ENCODE results near the gene PKP4. TPM values are rescaled to one million over a fixed set of nuclear protein-coding genes. Genes with fewer than 3 reads are reported as not detected.

Gene PKP4
- total RNA-seq, 1 experiment from 2014 or later, result 52.0 TPM

GRCh38 chr2:158600155-158600802, 143.5 kb downstream of the PKP4 start:
- no peak overlapping the region for H2BK5ac ChIP-seq (ENCODE audit: insufficient read length, low read length)
- no peaks in the 10 kb centered on the region for H3K23me2 ChIP-seq (ENCODE audit: insufficient read length, low read depth, low read length, poor library complexity, severe bottlenecking)
- no peak overlapping the region for H2BK120ac ChIP-seq (ENCODE audit: low read depth, low read length, poor library complexity, severe bottlenecking)
- no peak overlapping the region for H4K91ac ChIP-seq (ENCODE audit: insufficient read length, low read depth, low read length)
- H3K79me2 ChIP-seq (ENCODE audit: insufficient read depth, low read length), result no peaks in the 10 kb centered on the region
- H3K14ac ChIP-seq (ENCODE audit: insufficient read depth, low read length), result no peak overlapping the region
- 0 out of 2 replicates have a peak, but pooled peaks cover 6% of the 10 kb centered on the region for H3K4me1 ChIP-seq (ENCODE audit: insufficient read depth, low read length)
- H2BK20ac ChIP-seq (ENCODE audit: low read depth, low read length, poor library complexity, severe bottlenecking), result no peak overlapping the region
- Mint-ChIP-seq H3K27ac (no peak overlapping the region), H3K4me3 (no peak overlapping the region), H3K4me1 (peaks cover 7 to 13% of the 10 kb centered on the region in 2 experiments), H3K36me3 (ENCODE audit: insufficient read depth in 1 of 3, low read depth in 3 of 3) (peaks cover 0 to 2% (median 0%) of the 10 kb centered on the region in 3 experiments; a peak in 1 of 7 replicates), H3K9me3 (no peaks in the 10 kb centered on the region), H3K27me3 (ENCODE audit: low read depth) (no peaks in the 10 kb centered on the region)
- H3K23ac ChIP-seq (ENCODE audit: insufficient read length, low read depth, low read length), result no peak overlapping the region
- H3K56ac ChIP-seq (ENCODE audit: insufficient read length, low read depth, low read length), result no peak overlapping the region
- H4K8ac ChIP-seq (replicated peaks; ENCODE audit: insufficient read length, low read depth, low read length), result no peak overlapping the region
- H3K4me2 ChIP-seq (ENCODE audit: insufficient read depth, insufficient read length, low read length), result no peak overlapping the region
- H3K9ac ChIP-seq (ENCODE audit: extremely low read depth, insufficient read length, low read length), result no peak overlapping the region
- H2AFZ ChIP-seq (ENCODE audit: low read length), result no peak overlapping the region
- TF ChIP-seq, protein P1, sequence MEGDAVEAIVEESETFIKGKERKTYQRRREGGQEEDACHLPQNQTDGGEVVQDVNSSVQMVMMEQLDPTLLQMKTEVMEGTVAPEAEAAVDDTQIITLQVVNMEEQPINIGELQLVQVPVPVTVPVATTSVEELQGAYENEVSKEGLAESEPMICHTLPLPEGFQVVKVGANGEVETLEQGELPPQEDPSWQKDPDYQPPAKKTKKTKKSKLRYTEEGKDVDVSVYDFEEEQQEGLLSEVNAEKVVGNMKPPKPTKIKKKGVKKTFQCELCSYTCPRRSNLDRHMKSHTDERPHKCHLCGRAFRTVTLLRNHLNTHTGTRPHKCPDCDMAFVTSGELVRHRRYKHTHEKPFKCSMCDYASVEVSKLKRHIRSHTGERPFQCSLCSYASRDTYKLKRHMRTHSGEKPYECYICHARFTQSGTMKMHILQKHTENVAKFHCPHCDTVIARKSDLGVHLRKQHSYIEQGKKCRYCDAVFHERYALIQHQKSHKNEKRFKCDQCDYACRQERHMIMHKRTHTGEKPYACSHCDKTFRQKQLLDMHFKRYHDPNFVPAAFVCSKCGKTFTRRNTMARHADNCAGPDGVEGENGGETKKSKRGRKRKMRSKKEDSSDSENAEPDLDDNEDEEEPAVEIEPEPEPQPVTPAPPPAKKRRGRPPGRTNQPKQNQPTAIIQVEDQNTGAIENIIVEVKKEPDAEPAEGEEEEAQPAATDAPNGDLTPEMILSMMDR (conservative IDR thresholded peaks at IDR 0.05), result no peak
- no peak overlapping the region for H4K5ac ChIP-seq (ENCODE audit: insufficient read length, low read depth, low read length)
- no peak overlapping the region for H2AK5ac ChIP-seq (ENCODE audit: insufficient read length, low read length)
- H3K79me1 ChIP-seq (ENCODE audit: insufficient read depth, low read depth, low read length, poor library complexity, severe bottlenecking), result no peaks in the 10 kb centered on the region
- H2BK12ac ChIP-seq (ENCODE audit: insufficient read length, low read depth, low read length), result no peak overlapping the region
- no CpG with 5 or more reads among the region's 3 CpGs for WGBS (ENCODE audit: extremely low coverage, insufficient read length, low lambda C conversion rate)
- no peaks in the 10 kb centered on the region for H4K20me1 ChIP-seq (ENCODE audit: control insufficient read depth, insufficient read depth, insufficient read length)
- DNase-seq, result no peak
- H3K27me3 ChIP-seq (ENCODE audit: insufficient read depth, low read length), result no peaks in the 10 kb centered on the region
- H3K27ac ChIP-seq (ENCODE audit: insufficient read length, low read depth, low read length), result no peak overlapping the region
- no peak overlapping the region for H3T11ph ChIP-seq (ENCODE audit: low read length)
- H3K9me3 ChIP-seq (ENCODE audit: control insufficient read depth, low read depth, low read length), result no peaks in the 10 kb centered on the region
- no peak overlapping the region for H3K4ac ChIP-seq (ENCODE audit: low read depth, low read length)
- H3K18ac ChIP-seq (ENCODE audit: insufficient read length, low read depth, low read length), result no peak overlapping the region
- no peak overlapping the region for H2BK15ac ChIP-seq (ENCODE audit: low read depth, low read length)
